HG02852 (cell line): ENCODE data around the gene STYK1.
"Not testable (repeated sequence)": the region's sequence is repeated elsewhere in the genome, so short reads cannot be mapped to it uniquely, and the experiment has no call there.

Source experiments
- ATAC-seq: cut with Tn5 transposase; IDR thresholded peaks from one replicate; pipeline ENCODE4 v1.9.1; 2021; ENCODE audit warnings: mild to moderate bottlenecking, moderate library complexity; ENCODE audit not compliant: unreplicated experiment

The STYK1 gene

GRCh38 chr12:10690906-10691305 is 17.1 kb upstream of the STYK1 start:
- no peak for ATAC-seq

GRCh38 chr12:10689146-10689545 is 15.3 kb upstream of the STYK1 start:
- ATAC-seq = no peak

- no peak for ATAC-seq
These were observed 14.2 kb upstream of the STYK1 start for GRCh38 chr12:10688042-10688441.

- no peak for ATAC-seq
These were observed 1.5 kb downstream of the STYK1 start for GRCh38 chr12:10672231-10672868.

- ATAC-seq = no peak
These were observed 4.3 kb downstream of the STYK1 start for GRCh38 chr12:10669533-10669932.

- ATAC-seq = no peak
These were observed 5.3 kb downstream of the STYK1 start for GRCh38 chr12:10668526-10668925.

- ATAC-seq = no peak
These were observed 6.3 kb downstream of the STYK1 start for GRCh38 chr12:10667581-10667980.

- ATAC-seq = no peak
These were observed 9.4 kb downstream of the STYK1 start for GRCh38 chr12:10664499-10664898.

GRCh38 chr12:10663869-10664268 is 10.0 kb downstream of the STYK1 start:
- ATAC-seq = no peak

GRCh38 chr12:10661338-10661737 is 12.5 kb downstream of the STYK1 start:
- ATAC-seq = no peak

GRCh38 chr12:10654003-10654402 is 19.8 kb downstream of the STYK1 start:
- no peak for ATAC-seq

GRCh38 chr12:10652192-10652591 is 21.7 kb downstream of the STYK1 start:
- no peak for ATAC-seq

- not testable (repeated sequence) for ATAC-seq
These were observed 27.3 kb downstream of the STYK1 start for GRCh38 chr12:10646576-10646975.

- ATAC-seq = no peak
These were observed 27.9 kb downstream of the STYK1 start for GRCh38 chr12:10645910-10646309.

GRCh38 chr12:10641735-10642500 is 31.9 kb downstream of the STYK1 start:
- ATAC-seq = no peak

- no peak for ATAC-seq
These were observed 35.1 kb downstream of the STYK1 start for GRCh38 chr12:10638728-10639127.

GRCh38 chr12:10636611-10637010 is 37.2 kb downstream of the STYK1 start:
- ATAC-seq = no peak

GRCh38 chr12:10636124-10636523 is 37.7 kb downstream of the STYK1 start:
- ATAC-seq = no peak

- no peak for ATAC-seq
These were observed 38.5 kb downstream of the STYK1 start for GRCh38 chr12:10635306-10635705.

GRCh38 chr12:10634427-10634826 is 39.4 kb downstream of the STYK1 start:
- ATAC-seq = no peak

- no peak for ATAC-seq
These were observed 40.3 kb downstream of the STYK1 start for GRCh38 chr12:10633541-10633940.

GRCh38 chr12:10632226-10632625 is 41.6 kb downstream of the STYK1 start:
- no peak for ATAC-seq

- no peak for ATAC-seq
These were observed 49.2 kb downstream of the STYK1 start for GRCh38 chr12:10624605-10625004.
